ENCODE results near the gene APELA.
"Not testable (repeated sequence)": the region's sequence is repeated elsewhere in the genome, so short reads cannot be mapped to it uniquely, and the experiment has no call there.

APELA gene

DNA sequence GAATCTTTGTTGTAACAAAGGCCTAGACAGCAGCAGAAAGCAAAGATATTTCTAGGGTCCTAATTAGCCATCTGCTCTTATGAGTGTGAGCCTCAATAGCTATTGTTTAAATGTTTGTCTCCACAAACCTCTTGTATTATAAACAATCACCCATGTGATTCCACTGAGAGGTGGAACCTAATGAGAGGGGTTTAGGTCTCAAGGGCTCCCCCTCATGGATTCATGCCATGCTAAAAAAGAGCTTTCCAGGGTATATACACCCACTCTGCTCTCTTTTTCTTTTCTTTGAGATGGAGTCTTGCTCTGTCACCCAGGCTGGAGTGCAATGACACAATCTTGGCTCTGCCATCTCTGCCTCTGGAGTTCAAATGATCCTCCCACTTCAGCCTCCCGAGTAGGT is 58.4 kb downstream of the APELA start:
- no peak overlapping the region for H3K27ac ChIP-seq
- ChIA-PET CTCF (interaction anchor here (0.6 to 0.7 kb wide), 3 partner anchors 642 to 1744 kb away, joined by 3 to 8 read pairs (median 3); no protein-coding TSS in a partner anchor), POLR2A (ENCODE audit: low non-redundant PET) (no interaction called here)
- no peak for DNase-seq (ENCODE audit: low spot score)
- no peak for TF ChIP-seq CTCF (conservative IDR thresholded peaks at IDR 0.05; ENCODE audit: low read depth)

- CTCF ChIA-PET, result interaction anchor here (0.7 kb wide), 1 partner anchor 1743 kb away, joined by 3 read pairs; no protein-coding TSS in a partner anchor
- DNase-seq (ENCODE audit: low spot score); H3K27ac ChIP-seq; POLR2A ChIA-PET (ENCODE audit: low non-redundant PET): not testable (repeated sequence)
Measured at GRCh38 chr4:164935865-164936606, 59.1 kb downstream of the APELA start.

- ChIA-PET CTCF (interaction anchor here (0.6 to 1.5 kb wide), 3 partner anchors 12 to 1293 kb away, joined by 3 read pairs; no protein-coding TSS in a partner anchor), POLR2A (ENCODE audit: low non-redundant PET) (no interaction called here)
- no peak overlapping the region for H3K27ac ChIP-seq
- no peak for DNase-seq (ENCODE audit: low spot score)
- no peak for TF ChIP-seq CTCF (conservative IDR thresholded peaks at IDR 0.05; ENCODE audit: low read depth)
Measured at GRCh38 chr4:164937576-164938270, 60.7 kb downstream of the APELA start.

GRCh38 chr4:164943192-164943591 is 66.2 kb downstream of the APELA start:
- no peak for TF ChIP-seq CTCF (conservative IDR thresholded peaks at IDR 0.05; ENCODE audit: low read depth)
- no peak overlapping the region for H3K27ac ChIP-seq
- DNase-seq (ENCODE audit: low spot score), result no peak
- ChIA-PET CTCF (no interaction called here), POLR2A (ENCODE audit: low non-redundant PET) (no interaction called here)

- POLR2A ChIA-PET (ENCODE audit: low non-redundant PET), result no interaction called here
- CTCF ChIA-PET, result no interaction called here
- DNase-seq (ENCODE audit: low spot score), result no peak
Measured at GRCh38 chr4:164945146-164945545, 68.2 kb downstream of the APELA start.

GRCh38 chr4:164946810-164947209 is 69.8 kb downstream of the APELA start:
- H3K27ac ChIP-seq, result no peak overlapping the region
- no peak for TF ChIP-seq CTCF (conservative IDR thresholded peaks at IDR 0.05; ENCODE audit: low read depth)
- no peak for DNase-seq (ENCODE audit: low spot score)
- ChIA-PET POLR2A (ENCODE audit: low non-redundant PET) (no interaction called here), CTCF (no interaction called here)

More at GRCh38 chr4:164945146-164945545, 68.2 kb downstream of the APELA start:
- H3K27ac ChIP-seq, result no peak overlapping the region
- TF ChIP-seq CTCF (conservative IDR thresholded peaks at IDR 0.05; ENCODE audit: low read depth), result no peak
